Prostate gland (tissue), 2 donors: ENCODE measurements around the gene GATD1.

Experiments used
- CTCF ChIP-seq, 4 experiments: fragments of 200-600 bp in 2 of 4; fragments of 450-650 bp in 2 of 4; sonication (generic) in 2 of 4; IDR thresholded peaks; 1 replicate in 3 of 4; 2 replicates in 1 of 4; pipeline ENCODE4 v1.5.1; 2016 to 2019; ENCODE audit warnings: antibody characterized with exemption in 4 of 4, mild to moderate bottlenecking in 2 of 4, moderate library complexity in 2 of 4
- POLR2AphosphoS5 ChIP-seq: sonication (generic); formaldehyde crosslinking; IDR thresholded peaks from one replicate; pipeline ENCODE4 v1.6.1; 2017; ENCODE audit warnings: antibody characterized with exemption

GRCh38 chr11:773830-774229 is 3.5 kb downstream of the GATD1 start:
- TF ChIP-seq CTCF (IDR thresholded peaks at IDR 0.05) (no peak), POLR2AphosphoS5 (no peak)
